NCI-H345 (cell line): ENCODE results near the gene SUSD2.

ENCODE experiments used
- DNase-seq: peaks from one replicate; lab custom pipeline; 2025; lab: John Stamatoyannopoulos, UW

The SUSD2 gene

GRCh38 chr22:24153959-24154358 lies 27.3 kb upstream of the SUSD2 start:
- DNase-seq, result no peak

GRCh38 chr22:24154826-24155225 lies 26.5 kb upstream of the SUSD2 start:
- no peak for DNase-seq

- no peak for DNase-seq
Measured at GRCh38 chr22:24155627-24156140, 25.6 kb upstream of the SUSD2 start.

GRCh38 chr22:24156141-24156912 lies 25.0 kb upstream of the SUSD2 start:
- no peak for DNase-seq

- DNase-seq, result peak; percentile 28
Measured at GRCh38 chr22:24156913-24157821, 24.1 kb upstream of the SUSD2 start.

- no peak for DNase-seq
Measured at GRCh38 chr22:24157822-24158135, 23.5 kb upstream of the SUSD2 start.

GRCh38 chr22:24159650-24160049 lies 21.6 kb upstream of the SUSD2 start:
- DNase-seq, result no peak

- DNase-seq, result no peak
Measured at GRCh38 chr22:24160546-24160945, 20.7 kb upstream of the SUSD2 start.

- no peak for DNase-seq
Measured at GRCh38 chr22:24161485-24161884, 19.8 kb upstream of the SUSD2 start.

GRCh38 chr22:24161909-24162308 lies 19.4 kb upstream of the SUSD2 start:
- no peak for DNase-seq

- no peak for DNase-seq
Measured at GRCh38 chr22:24162436-24162835, 18.9 kb upstream of the SUSD2 start.

- DNase-seq, result no peak
Measured at GRCh38 chr22:24164243-24164642, 17.0 kb upstream of the SUSD2 start.

- no peak for DNase-seq
Measured at GRCh38 chr22:24164940-24165339, 16.3 kb upstream of the SUSD2 start.

- DNase-seq, result no peak
Measured at GRCh38 chr22:24165673-24166072, 15.6 kb upstream of the SUSD2 start.

- no peak for DNase-seq
Measured at GRCh38 chr22:24166811-24167210, 14.5 kb upstream of the SUSD2 start.

- no peak for DNase-seq
Measured at GRCh38 chr22:24169439-24170058, 11.7 kb upstream of the SUSD2 start.

GRCh38 chr22:24170188-24170587 lies 11.1 kb upstream of the SUSD2 start:
- DNase-seq, result no peak

GRCh38 chr22:24170632-24171031 lies 10.7 kb upstream of the SUSD2 start:
- no peak for DNase-seq

GRCh38 chr22:24171822-24172221 lies 9.5 kb upstream of the SUSD2 start:
- no peak for DNase-seq

- peak; percentile 15 for DNase-seq
Measured at GRCh38 chr22:24175160-24175808, 6.0 kb upstream of the SUSD2 start.

GRCh38 chr22:24176040-24176439 lies 5.2 kb upstream of the SUSD2 start:
- no peak for DNase-seq

GRCh38 chr22:24176630-24177029 lies 4.7 kb upstream of the SUSD2 start:
- no peak for DNase-seq
